GM19468 (cell line): ENCODE data around the gene TXN2.
"Not testable (repeated sequence)": the region's sequence is repeated elsewhere in the genome, so short reads cannot be mapped to it uniquely, and the experiment has no call there.

Source experiments
- ATAC-seq: cut with Tn5 transposase; IDR thresholded peaks from one replicate; pipeline ENCODE4 v1.9.1; 2021; ENCODE audit warnings: mild to moderate bottlenecking, moderate library complexity, moderate number of reproducible peaks; ENCODE audit not compliant: unreplicated experiment; ENCODE audit errors: extremely low read depth

The TXN2 gene

GRCh38 chr22:36433318-36434231 lies 47.9 kb downstream of the TXN2 start:
- ATAC-seq = no peak

GRCh38 chr22:36432592-36433317 lies 48.7 kb downstream of the TXN2 start:
- ATAC-seq = no peak

GRCh38 chr22:36431977-36432376 lies 49.5 kb downstream of the TXN2 start:
- ATAC-seq = no peak

GRCh38 chr22:36430863-36431262 lies 50.6 kb downstream of the TXN2 start:
- no peak for ATAC-seq

GRCh38 chr22:36427952-36428351 lies 53.5 kb downstream of the TXN2 start:
- ATAC-seq = not testable (repeated sequence)

- ATAC-seq = no peak
These were observed 55.4 kb downstream of the TXN2 start for GRCh38 chr22:36425977-36426523.

GRCh38 chr22:36424901-36425579 lies 56.4 kb downstream of the TXN2 start:
- no peak for ATAC-seq

- not testable (repeated sequence) for ATAC-seq
These were observed 57.0 kb downstream of the TXN2 start for GRCh38 chr22:36424466-36424865.

- ATAC-seq = no peak
These were observed 57.7 kb downstream of the TXN2 start for GRCh38 chr22:36423461-36424404.

GRCh38 chr22:36422287-36423014 lies 59.0 kb downstream of the TXN2 start:
- ATAC-seq = no peak

GRCh38 chr22:36419912-36420882 lies 61.2 kb downstream of the TXN2 start:
- ATAC-seq = no peak

GRCh38 chr22:36419177-36419911 lies 62.1 kb downstream of the TXN2 start:
- ATAC-seq = no peak

- no peak for ATAC-seq
These were observed 64.2 kb downstream of the TXN2 start for GRCh38 chr22:36417281-36417686.
